Glutamatergic neuron (in vitro differentiated cells): ENCODE results near the gene COLEC12. TPM values are rescaled to one million over a fixed set of nuclear protein-coding genes. Genes with fewer than 3 reads are reported as not detected.

Experiments used
- DNase-seq: peaks from one replicate; pipeline ENCODE4 v3.0.0; 2022
- H3K27ac Mint-ChIP-seq: one replicate; pipeline ENCODE4 v1.8.0; 2020; ENCODE audit warnings: mild to moderate bottlenecking, mixed read lengths, inconsistent platforms; ENCODE audit not compliant: unreplicated experiment
- H3K27me3 Mint-ChIP-seq: one replicate; pipeline ENCODE4 v1.8.0; 2020; ENCODE audit warnings: mild to moderate bottlenecking, moderate library complexity, mixed read lengths, inconsistent platforms; ENCODE audit not compliant: unreplicated experiment
- H3K36me3 Mint-ChIP-seq: one replicate; pipeline ENCODE4 v1.8.0; 2020; ENCODE audit warnings: mild to moderate bottlenecking, mixed read lengths, inconsistent platforms; ENCODE audit not compliant: unreplicated experiment
- H3K4me1 Mint-ChIP-seq: one replicate; pipeline ENCODE4 v1.8.0; 2020; ENCODE audit warnings: mild to moderate bottlenecking, low read depth, mixed read lengths, inconsistent platforms; ENCODE audit not compliant: unreplicated experiment
- H3K4me3 Mint-ChIP-seq: one replicate; pipeline ENCODE4 v1.8.0; 2020; ENCODE audit warnings: mild to moderate bottlenecking, mixed read lengths, inconsistent platforms; ENCODE audit not compliant: unreplicated experiment
- H3K9me3 Mint-ChIP-seq: one replicate; pipeline ENCODE4 v1.8.0; 2020; ENCODE audit warnings: mild to moderate bottlenecking, moderate library complexity, mixed read lengths, inconsistent platforms; ENCODE audit not compliant: unreplicated experiment
- CTCF ChIP-seq: fragments of 200-600 bp; sonication (generic); IDR thresholded peaks from one replicate; pipeline ENCODE4 v1.5.0; 2021; ENCODE audit not compliant: partially characterized antibody, unreplicated experiment
- total RNA-seq: library from RNA; stranded (reverse); fragmentation: NEBNext Ultra II Directional; extraction: Animal tissue kit (Norgen Biotek cat#: 25700); gene quantifications from one replicate; pipeline ENCODE4 v1.2.1, GENCODE V29; 2021; ENCODE audit not compliant: unreplicated experiment

COLEC12 gene
- total RNA-seq, 1 donor from 2014 or later: 0.20 TPM

- peak; percentile 14 for TF ChIP-seq CTCF
- Mint-ChIP-seq H3K9me3 (no peaks in the 10 kb centered on the region), H3K4me3 (no peak overlapping the region), H3K4me1 (peaks cover 4% of the 10 kb centered on the region), H3K27me3 (no peaks in the 10 kb centered on the region), H3K27ac (no peak overlapping the region), H3K36me3 (no peaks in the 10 kb centered on the region)
- DNase-seq: no peak
These were observed 22.9 kb downstream of the COLEC12 start for GRCh38 chr18:477565-477964.

- TF ChIP-seq CTCF: no peak
- peaks cover 4% of the 10 kb centered on the region for H3K4me1 Mint-ChIP-seq
- no peak overlapping the region for H3K27ac Mint-ChIP-seq
These were observed 24.2 kb downstream of the COLEC12 start for GRCh38 chr18:476251-476664.

GRCh38 chr18:475202-476031, 25.1 kb downstream of the COLEC12 start:
- H3K4me1 Mint-ChIP-seq: peaks cover 4% of the 10 kb centered on the region
- no peak overlapping the region for H3K4me3 Mint-ChIP-seq
- DNase-seq: no peak

More at GRCh38 chr18:476251-476664, 24.2 kb downstream of the COLEC12 start:
- Mint-ChIP-seq H3K27me3 (no peaks in the 10 kb centered on the region), H3K36me3 (no peaks in the 10 kb centered on the region), H3K9me3 (no peaks in the 10 kb centered on the region), H3K4me3 (no peak overlapping the region)
- DNase-seq: no peak

GRCh38 chr18:474416-474815, 26.1 kb downstream of the COLEC12 start:
- Mint-ChIP-seq H3K4me3 (no peak overlapping the region), H3K36me3 (no peaks in the 10 kb centered on the region), H3K27ac (no peak overlapping the region), H3K9me3 (no peaks in the 10 kb centered on the region), H3K4me1 (peaks cover 6% of the 10 kb centered on the region), H3K27me3 (no peaks in the 10 kb centered on the region)
- DNase-seq: no peak
- no peak for TF ChIP-seq CTCF

More at GRCh38 chr18:475202-476031, 25.1 kb downstream of the COLEC12 start:
- H3K27ac Mint-ChIP-seq: no peak overlapping the region
- no peaks in the 10 kb centered on the region for H3K36me3 Mint-ChIP-seq
- no peaks in the 10 kb centered on the region for H3K27me3 Mint-ChIP-seq
- TF ChIP-seq CTCF: no peak
- H3K9me3 Mint-ChIP-seq: no peaks in the 10 kb centered on the region

GRCh38 chr18:473802-474201, 26.7 kb downstream of the COLEC12 start:
- Mint-ChIP-seq H3K4me3 (no peak overlapping the region), H3K9me3 (no peaks in the 10 kb centered on the region), H3K4me1 (peaks cover 6% of the 10 kb centered on the region), H3K27me3 (no peaks in the 10 kb centered on the region), H3K36me3 (no peaks in the 10 kb centered on the region), H3K27ac (no peak overlapping the region)
- no peak for DNase-seq
- no peak for TF ChIP-seq CTCF
